MCF 10A (cell line): ENCODE results near the gene DOK4. TPM values are rescaled to one million over a fixed set of nuclear protein-coding genes. Genes with fewer than 3 reads are reported as not detected.

Experiments
- BruUV-seq: library from RNA; stranded (reverse); fragments of 400-500 nt; replicated peaks from 2 replicates; lab custom pipeline; 2021; lab: Mats Ljungman, UMichigan
- CTCF ChIA-PET: fragments of 300-600 bp; sonication (Branson Sonifier 250); formaldehyde crosslinking; extraction: SDS; loops from one replicate; lab custom pipeline; 2021; ENCODE audit warnings: antibody characterized with exemption, inconsistent platforms; lab: Yijun Ruan, JAX
- POLR2A ChIA-PET: fragments of 300-600, 350-650 bp; sonication (Branson Sonifier 250); formaldehyde crosslinking; extraction: SDS; loops from one replicate; lab custom pipeline; 2020; ENCODE audit warnings: antibody characterized with exemption, inconsistent platforms; lab: Yijun Ruan, JAX
- DNase-seq: peaks from one replicate; pipeline ENCODE4 v3.0.0-alpha.2; 2018; ENCODE audit not compliant: unreplicated experiment
- H3K27ac Mint-ChIP-seq: one replicate; pipeline ENCODE4 v1.8.0; 2022; ENCODE audit warnings: mild to moderate bottlenecking, low read depth, mixed read lengths; ENCODE audit not compliant: unreplicated experiment
- H3K27me3 Mint-ChIP-seq: one replicate; pipeline ENCODE4 v1.8.0; 2022; ENCODE audit warnings: mixed read lengths; ENCODE audit not compliant: insufficient read depth, unreplicated experiment
- H3K36me3 Mint-ChIP-seq: one replicate; pipeline ENCODE4 v1.8.0; 2022; ENCODE audit warnings: mild to moderate bottlenecking, moderate library complexity, mixed read lengths; ENCODE audit not compliant: insufficient read depth, unreplicated experiment
- H3K4me1 Mint-ChIP-seq: one replicate; pipeline ENCODE4 v1.8.0; 2022; ENCODE audit warnings: mixed read lengths; ENCODE audit not compliant: insufficient read depth, unreplicated experiment
- H3K4me3 Mint-ChIP-seq: one replicate; pipeline ENCODE4 v1.8.0; 2022; ENCODE audit warnings: mild to moderate bottlenecking, moderate library complexity, mixed read lengths; ENCODE audit not compliant: unreplicated experiment
- H3K9me3 Mint-ChIP-seq: one replicate; pipeline ENCODE4 v1.8.0; 2022; ENCODE audit warnings: mixed read lengths; ENCODE audit not compliant: unreplicated experiment
- CTCF ChIP-seq: fragments of 200-600 bp; IDR thresholded peaks from one replicate; pipeline ENCODE4 v1.8.0; 2022; ENCODE audit warnings: antibody characterized with exemption, mild to moderate bottlenecking; ENCODE audit not compliant: unreplicated experiment
- intact Hi-C: fragments of 100-400 bp; cut with micrococcal nuclease; formaldehyde crosslinking; loops from 2 replicates; pipeline ENCODE4 v1.14.1; 2022
- total RNA-seq: library from RNA; stranded (reverse); gene quantifications from 2 replicates; pipeline ENCODE4 v1.2.3, GENCODE V29; 2022

Gene DOK4
- total RNA-seq, 1 experiment from 2014 or later: 6.4 TPM

- Mint-ChIP-seq H3K9me3 (no peaks in the 10 kb centered on the region), H3K4me3 (no peak overlapping the region), H3K27me3 (no peaks in the 10 kb centered on the region), H3K4me1 (no peaks in the 10 kb centered on the region), H3K36me3 (peaks cover 7% of the 10 kb centered on the region), H3K27ac (no peak overlapping the region)
- intact Hi-C loops: loop anchor here (1.0 kb wide), 2 partner anchors 100 to 219 kb away; no protein-coding TSS in a partner anchor
- TF ChIP-seq CTCF: no peak
- no TSS peak for BruUV-seq
- ChIA-PET POLR2A (no interaction called here), CTCF (interaction anchor here (0.6 to 8.3 kb wide), 14 partner anchors 9 to 549 kb away, joined by 3 to 129 read pairs (median 4); partner anchors contain the start of gene COQ9)
- no peak for DNase-seq
Measured at GRCh38 chr16:57518922-57519321, 32.6 kb upstream of the DOK4 start.

GRCh38 chr16:57518520-57518919 is 32.2 kb upstream of the DOK4 start:
- CTCF ChIA-PET: interaction anchor here (0.6 to 8.3 kb wide), 13 partner anchors 10 to 548 kb away, joined by 3 to 129 read pairs (median 4); no protein-coding TSS in a partner anchor
- H3K27ac Mint-ChIP-seq: no peak overlapping the region
- no peaks in the 10 kb centered on the region for H3K27me3 Mint-ChIP-seq
- POLR2A ChIA-PET: no interaction called here
- no peak for DNase-seq
- H3K36me3 Mint-ChIP-seq: peaks cover 7% of the 10 kb centered on the region
- intact Hi-C loops: no loop called here
- BruUV-seq: no TSS peak
- H3K9me3 Mint-ChIP-seq: no peaks in the 10 kb centered on the region
- no peak overlapping the region for H3K4me3 Mint-ChIP-seq
- no peaks in the 10 kb centered on the region for H3K4me1 Mint-ChIP-seq
- TF ChIP-seq CTCF: no peak

GRCh38 chr16:57517397-57518367 is 31.4 kb upstream of the DOK4 start:
- Mint-ChIP-seq H3K36me3 (peaks cover 12% of the 10 kb centered on the region), H3K4me3 (no peak overlapping the region), H3K4me1 (no peaks in the 10 kb centered on the region), H3K27me3 (no peaks in the 10 kb centered on the region), H3K9me3 (no peaks in the 10 kb centered on the region), H3K27ac (no peak overlapping the region)
- intact Hi-C loops: no loop called here
- BruUV-seq: no TSS peak
- POLR2A ChIA-PET: no interaction called here
- CTCF ChIA-PET: interaction anchor here (0.5 to 8.3 kb wide), 11 partner anchors 7 to 450 kb away, joined by 3 to 129 read pairs (median 3); no protein-coding TSS in a partner anchor
- no peak for TF ChIP-seq CTCF
- DNase-seq: no peak

GRCh38 chr16:57516773-57517172 is 30.5 kb upstream of the DOK4 start:
- Mint-ChIP-seq H3K4me3 (no peak overlapping the region), H3K4me1 (no peaks in the 10 kb centered on the region), H3K27ac (no peak overlapping the region), H3K27me3 (no peaks in the 10 kb centered on the region), H3K9me3 (no peaks in the 10 kb centered on the region), H3K36me3 (peaks cover 14% of the 10 kb centered on the region)
- BruUV-seq: no TSS peak
- ChIA-PET CTCF (interaction anchor here (0.6 to 8.3 kb wide), 4 partner anchors 8 to 563 kb away, joined by 3 to 129 read pairs (median 4); no protein-coding TSS in a partner anchor), POLR2A (no interaction called here)
- intact Hi-C loops: no loop called here
- TF ChIP-seq CTCF: no peak
- DNase-seq: no peak
